Measurements from ENCODE around the gene ATP1A3.
"Not testable (repeated sequence)": the region's sequence is repeated elsewhere in the genome, so short reads cannot be mapped to it uniquely, and the experiment has no call there.

The ATP1A3 gene

DNA sequence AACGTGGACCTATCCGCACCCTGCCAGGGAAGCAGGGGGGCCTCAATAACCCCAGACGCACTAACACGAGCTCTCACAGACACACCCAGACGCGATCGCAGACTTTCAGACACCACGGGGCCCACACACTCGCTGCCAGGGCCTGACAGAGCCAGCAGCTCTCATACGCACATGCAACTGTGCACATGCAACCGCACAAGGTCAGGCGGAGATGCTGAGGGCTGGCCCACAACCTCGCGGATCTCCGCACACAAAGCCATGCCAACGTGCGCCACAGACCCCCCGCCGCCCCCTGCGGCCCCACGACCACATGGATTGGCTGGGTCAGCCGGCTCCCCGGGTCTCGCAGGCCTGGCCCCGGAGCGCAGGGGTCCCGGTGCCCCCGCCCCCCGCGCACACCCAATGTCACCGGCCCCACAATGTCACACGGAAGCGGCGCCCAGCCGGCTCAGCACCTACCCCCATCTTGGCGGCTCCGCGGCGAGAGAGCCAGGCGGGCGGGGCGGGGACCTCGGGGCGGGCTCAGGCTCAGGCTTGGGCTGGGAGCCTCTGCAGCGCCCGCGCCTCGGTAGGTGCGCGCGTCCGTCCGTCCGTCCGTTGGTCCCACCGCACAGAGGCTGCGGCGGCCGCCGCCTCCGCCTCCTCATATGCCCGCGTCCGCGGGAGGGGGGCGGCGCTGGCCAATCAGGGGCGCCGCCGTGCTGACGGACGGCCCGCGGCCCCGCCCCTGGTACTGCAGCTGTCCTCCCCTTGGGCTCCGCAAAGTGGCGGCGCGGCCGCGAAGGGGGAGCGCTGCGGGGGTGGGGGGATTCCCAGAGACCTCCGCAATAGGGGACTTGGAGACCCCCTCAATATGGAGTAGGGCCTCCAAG lies at the start of gene ATP1A3:
Gene ATP1A3 (minus strand): TSS at position 619 of the 872 bp plus-strand sequence. CDS start 154 bp downstream, at position 465.
- peak; percentile 10 to 55 for DNase-seq

DNA sequence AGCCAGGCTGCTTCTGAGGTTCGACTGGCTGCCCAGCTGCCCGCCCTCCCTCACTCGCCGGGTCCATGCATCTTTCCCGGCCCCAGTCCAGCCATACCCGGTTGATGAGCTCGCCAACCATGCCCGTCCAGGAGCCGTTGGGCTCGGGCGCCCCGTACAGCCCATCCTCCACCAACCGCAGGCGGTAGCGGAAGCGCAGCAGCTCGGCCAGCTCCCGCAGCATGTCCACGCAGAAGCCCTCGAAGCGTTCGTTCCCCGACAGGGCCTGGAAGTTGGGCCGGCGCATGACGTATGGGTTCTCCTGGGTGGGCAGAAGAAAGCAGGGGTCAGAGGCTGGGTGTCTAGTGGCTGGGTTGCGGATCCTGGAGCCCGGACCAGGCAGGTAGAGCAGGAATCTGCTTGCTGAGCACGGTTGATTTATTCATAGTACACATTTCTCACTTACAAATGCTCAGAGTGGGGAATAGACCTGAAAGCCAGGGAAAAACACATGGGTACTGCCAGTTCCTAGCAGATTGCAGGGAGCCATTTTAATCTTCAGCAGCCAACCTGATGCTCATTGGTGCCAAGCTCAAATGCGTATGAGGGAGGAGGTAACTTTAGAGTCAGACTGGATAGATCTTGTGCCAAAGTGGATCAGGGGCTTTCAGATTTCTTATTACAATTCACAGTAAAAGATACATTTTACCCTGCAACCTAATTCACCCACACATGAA lies 48.6 kb upstream of the ATP1A3 start:
- no peak for DNase-seq

- not testable (repeated sequence) for DNase-seq
Observed at GRCh38 chr19:42040491-42040890, 46.5 kb upstream of the ATP1A3 start.

DNA sequence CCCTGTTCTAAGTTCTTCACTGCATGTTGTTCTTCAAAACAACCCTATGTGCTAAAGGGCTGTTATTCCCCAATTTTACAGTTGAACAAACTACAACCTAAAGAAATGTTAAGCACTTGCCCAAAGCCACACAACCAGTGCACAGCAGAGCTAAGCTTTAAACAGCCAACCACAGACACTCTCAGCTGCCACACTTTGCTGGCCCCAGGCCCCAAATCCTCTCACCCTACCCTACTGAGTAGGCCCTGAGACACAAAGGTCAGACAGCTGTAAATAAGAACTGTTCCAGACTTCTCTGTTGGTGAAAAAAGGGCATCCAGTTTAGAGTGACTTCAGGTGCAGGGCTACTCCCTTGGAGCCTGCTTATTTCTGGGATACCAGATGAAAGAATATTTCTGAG lies 46.0 kb upstream of the ATP1A3 start:
- no peak for DNase-seq

DNA sequence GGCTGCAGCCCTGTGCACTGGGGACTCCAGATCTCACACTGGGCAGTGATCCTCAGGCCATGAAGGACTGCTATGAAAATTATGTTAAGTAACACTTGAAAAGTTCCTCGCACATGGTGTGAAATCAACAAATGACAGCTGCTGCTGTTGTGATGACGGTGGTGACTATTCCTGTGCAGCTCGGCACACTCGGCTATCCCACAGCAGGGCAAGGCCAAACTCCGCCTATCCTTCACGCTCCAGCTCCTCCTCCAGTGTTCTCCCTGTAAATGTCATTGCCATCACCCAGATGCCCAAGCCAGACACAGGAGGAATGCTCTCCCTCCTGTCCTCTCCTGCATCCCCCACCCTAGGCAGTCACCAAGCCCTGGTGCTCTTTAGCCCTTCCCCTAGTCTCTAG lies 44.6 kb upstream of the ATP1A3 start:
- DNase-seq, result no peak

- DNase-seq, result no peak
Observed at GRCh38 chr19:42037649-42038048, 43.6 kb upstream of the ATP1A3 start.

GRCh38 chr19:42034640-42035391 lies 40.8 kb upstream of the ATP1A3 start:
- peak; percentile 4 to 80 for DNase-seq

DNA sequence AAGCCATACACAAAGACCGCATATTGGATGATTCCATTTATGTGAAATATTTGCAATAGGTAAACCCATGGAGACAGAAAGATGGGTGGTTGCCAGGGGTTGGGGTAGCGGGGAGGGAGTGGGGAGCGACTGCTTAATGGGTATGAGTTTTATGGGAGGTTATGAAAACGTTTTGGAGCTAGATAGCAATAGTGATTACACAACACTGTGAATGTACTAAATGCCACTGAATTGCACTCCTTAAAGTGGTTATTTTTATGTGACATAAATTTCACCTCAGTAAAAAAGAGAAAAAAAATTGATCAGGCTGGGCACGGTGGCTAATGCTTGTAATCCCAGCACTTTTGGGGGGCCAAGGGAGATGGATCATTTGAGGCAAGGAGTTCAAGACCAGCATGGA lies 39.4 kb upstream of the ATP1A3 start:
- no peak for DNase-seq

DNA sequence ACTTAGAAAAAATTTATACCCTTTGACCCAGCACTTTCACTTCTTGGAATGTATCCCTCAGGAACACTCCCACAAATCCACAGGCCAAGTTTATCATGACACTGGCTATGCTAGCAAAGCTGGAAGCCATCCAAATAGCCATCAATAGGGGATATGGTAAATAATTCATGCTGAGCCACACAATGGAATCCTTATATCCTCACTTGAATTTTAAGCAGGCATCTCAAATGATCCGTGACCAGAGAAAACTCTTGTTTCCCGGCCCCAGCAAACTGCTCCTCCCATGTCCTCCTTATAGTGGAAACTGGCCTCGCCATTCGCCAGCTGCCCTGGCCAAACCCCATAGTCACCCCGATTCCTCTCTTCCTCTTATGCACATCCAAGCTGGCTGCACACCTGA lies 38.4 kb upstream of the ATP1A3 start:
- DNase-seq, result no peak

DNA sequence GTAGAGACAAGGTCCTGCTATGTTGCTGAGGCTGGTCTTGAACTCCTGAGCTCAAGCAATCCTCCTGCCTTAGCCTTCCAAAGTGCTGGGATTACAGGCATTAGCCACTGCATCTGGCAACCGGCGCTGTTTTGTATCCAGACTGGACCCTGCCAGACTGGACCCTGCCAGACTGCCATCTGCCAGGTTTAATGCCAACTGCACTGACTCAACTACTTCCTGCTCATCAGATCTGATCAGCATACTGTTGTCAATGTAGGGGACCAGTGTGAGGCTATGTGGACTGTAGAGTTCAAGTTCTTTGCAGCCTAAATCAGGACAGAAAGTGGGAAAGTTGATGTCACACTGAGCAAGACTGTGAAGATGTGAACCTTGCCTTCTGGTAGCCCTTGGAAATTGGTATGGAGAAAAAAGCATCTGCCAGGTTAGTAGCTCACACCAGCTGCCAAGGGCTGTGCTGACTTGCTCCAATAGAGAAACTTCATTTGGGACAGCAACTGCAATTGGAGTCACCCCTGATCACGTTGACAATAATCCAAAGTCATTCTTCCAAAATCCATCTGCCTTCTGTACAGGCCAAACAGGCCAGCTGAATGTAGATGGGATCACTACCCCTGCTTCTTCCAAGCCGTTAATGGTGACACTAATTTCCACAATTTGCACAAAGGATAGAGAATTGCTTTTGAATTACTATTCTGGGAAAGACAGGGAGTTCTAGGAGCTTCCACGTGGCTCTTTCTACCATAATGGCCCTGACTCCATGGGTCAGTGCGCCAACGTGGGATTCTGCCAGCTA lies 36.8 kb upstream of the ATP1A3 start:
- DNase-seq, result no peak

DNA sequence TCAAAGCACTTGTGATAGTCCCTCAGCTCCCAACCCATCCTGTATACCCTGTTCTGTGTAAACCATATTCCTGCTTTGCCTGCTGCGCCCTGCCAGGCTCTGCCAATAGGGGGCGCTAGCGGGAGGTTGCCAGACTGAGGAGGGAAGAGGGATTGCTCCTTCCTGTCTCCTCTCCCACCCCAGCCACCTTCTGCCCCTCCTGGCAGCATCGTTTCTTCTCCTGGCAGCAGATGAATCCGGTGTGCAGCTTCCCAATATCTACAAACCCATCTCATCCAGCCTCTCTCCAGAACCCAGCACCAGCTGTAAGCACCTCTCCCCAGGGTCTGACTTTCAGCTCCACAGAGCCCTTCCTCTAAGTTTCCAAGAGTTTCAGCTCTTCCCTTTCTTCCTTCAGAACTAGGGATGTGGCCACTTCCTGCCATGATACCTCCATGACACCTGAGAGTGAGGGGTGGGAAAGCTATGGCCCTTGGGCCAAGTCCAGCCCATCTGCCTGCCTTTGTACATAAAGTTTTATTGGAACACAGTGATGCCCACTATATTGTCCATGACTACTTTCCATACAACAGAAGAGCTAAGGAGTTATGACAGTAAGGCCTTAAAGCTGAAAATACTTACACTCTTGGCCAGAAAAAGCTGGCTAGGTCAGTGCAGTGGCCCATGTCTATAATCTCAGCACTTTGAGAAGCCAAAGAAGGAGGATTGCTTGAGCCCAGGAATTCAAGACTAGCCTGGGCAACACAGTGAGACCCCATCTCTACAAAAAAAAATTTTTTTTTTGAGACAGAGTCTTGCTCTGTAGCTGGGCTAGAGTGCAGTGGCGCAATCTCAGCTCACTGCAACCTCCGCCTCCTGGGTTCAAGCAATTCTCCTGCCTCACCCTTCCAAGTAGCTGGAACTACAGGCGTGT lies 34.5 kb upstream of the ATP1A3 start:
- no peak for DNase-seq

DNA sequence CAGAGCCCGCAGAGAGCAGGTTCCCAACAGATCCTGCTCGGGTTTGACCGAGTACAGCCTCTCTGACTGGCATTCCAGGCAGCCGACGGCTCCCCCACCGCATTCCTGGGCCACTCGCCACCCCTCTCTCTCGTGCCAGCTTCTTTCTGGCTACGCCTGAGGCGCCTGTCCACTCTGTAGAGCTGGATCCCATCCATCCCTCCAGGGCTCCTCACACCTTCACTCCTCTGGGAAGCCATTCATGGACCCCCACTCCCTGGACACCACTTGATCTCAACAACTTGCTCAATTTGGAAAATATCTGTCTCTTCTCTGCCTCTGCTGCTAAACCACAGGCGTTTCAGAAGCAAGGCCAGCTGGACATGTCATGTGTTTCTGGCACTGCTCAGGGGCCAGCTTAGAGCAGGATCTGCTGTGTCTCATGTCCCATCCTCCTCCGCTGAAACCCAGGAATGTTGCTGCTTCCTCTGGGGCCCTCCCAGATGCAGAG lies 30.6 kb upstream of the ATP1A3 start:
- no peak for DNase-seq

- DNase-seq, result no peak
Observed at GRCh38 chr19:42023943-42024260, 29.9 kb upstream of the ATP1A3 start.

DNA sequence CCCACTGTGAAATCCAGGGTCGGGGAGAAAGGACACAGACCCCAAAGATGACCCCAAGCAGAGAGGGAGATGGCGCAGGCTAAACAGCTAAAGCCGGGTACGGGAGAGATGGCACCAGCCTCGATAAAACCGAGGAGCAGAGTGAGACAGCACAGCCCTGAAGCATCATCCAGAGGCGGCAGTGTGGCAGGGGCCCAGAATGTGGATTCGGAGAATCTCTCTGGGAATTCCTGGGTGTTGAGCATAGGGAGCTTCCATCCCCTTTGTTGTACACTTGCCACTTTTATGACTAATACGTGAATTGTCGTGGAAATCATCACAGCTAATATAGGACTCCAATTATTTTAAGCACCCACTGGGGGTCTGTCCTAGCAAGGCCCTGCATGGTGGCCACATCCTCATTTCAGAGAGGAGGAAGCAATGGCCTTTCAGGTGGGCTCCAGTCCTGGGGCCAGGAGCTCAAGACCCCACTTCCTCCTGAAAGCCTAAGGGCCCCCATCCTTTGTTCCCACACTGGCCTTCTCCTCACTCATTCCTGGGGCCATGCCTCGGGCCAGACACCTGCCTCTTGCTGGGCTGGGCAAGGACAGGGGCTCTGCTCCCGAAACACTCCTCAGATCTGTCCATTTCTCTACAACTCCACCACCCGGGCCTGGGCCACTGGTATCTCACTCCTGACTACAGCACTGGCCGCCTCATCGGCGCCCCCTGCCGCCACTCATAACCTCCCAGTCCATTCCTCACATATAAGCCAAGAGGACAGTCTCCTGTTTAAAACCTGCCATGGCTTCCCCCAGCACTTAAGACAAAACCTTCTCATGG lies 29.3 kb upstream of the ATP1A3 start:
- peak in 1 of 2 donors; percentile 23 for DNase-seq

GRCh38 chr19:42022616-42023015 lies 28.6 kb upstream of the ATP1A3 start:
- DNase-seq, result no peak

- DNase-seq, result no peak
Observed at GRCh38 chr19:42021185-42021584, 27.2 kb upstream of the ATP1A3 start.

DNA sequence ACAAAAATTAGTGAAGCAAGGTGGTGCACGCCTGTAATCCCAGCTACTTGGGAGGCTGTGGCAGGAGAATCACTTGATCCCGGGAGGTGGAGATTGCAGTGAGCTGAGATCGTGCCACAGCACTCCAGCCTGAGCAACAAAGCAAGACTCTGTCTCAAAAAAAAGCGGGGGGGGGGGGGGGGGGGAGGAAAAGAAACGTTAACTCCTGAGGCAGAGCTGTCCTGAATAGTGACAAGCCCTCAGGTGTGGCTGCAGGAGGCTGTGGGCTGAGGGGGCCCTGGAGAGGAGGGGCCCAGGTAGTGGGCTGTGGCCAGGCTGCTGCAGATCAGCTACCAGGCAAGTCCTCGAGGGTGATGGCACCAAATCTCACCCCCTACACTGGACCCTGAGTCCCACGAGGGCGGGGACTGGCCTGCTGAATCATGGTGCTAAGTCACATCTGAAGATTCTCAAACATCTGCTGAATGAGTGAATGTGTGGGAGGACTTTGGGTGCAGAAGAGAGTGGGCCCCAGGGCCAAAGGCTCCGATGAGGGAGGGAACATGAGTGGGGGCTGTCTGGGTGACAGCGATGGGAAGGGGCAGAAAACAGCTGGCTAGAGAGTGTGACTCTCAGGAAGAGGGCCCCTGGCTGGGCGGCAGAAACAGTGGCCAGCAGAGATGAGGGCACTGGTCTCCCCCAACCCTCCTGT lies 24.6 kb upstream of the ATP1A3 start:
- no peak for DNase-seq

DNA sequence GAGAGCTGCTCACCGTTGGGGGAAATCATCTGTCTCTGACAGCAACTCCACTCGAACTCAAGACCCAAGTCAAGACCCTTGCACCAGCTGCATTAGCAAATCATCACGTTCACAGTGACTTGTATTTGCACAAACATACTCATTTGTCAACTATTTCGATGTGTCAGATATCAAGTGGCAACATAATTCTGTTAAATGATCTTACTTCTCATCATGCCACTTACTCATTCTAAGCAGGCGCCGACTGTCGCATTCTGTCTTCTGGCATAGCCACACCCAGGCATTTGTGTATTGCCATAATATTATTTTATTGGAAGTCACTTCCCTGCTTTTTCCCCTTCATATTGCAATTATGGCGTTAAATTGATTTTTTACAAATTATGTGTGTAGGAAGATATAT lies 23.0 kb upstream of the ATP1A3 start:
- no peak for DNase-seq

GRCh38 chr19:42012747-42013146 lies 18.7 kb upstream of the ATP1A3 start:
- not testable (repeated sequence) for DNase-seq

Data from bone marrow (tissue), 2 donors.